ENCODE measurements around the gene BACH2. TPM values are rescaled to one million over a fixed set of nuclear protein-coding genes. Genes with fewer than 3 reads are reported as not detected.

The BACH2 gene
- total and polyA plus RNA-seq, 10 of the 15 experiments (the other 5 are each of a cell fraction or from before 2014, with no cell fraction given): 0.03 to 0.28 (median 0.04) TPM; not detected in 3

DNA sequence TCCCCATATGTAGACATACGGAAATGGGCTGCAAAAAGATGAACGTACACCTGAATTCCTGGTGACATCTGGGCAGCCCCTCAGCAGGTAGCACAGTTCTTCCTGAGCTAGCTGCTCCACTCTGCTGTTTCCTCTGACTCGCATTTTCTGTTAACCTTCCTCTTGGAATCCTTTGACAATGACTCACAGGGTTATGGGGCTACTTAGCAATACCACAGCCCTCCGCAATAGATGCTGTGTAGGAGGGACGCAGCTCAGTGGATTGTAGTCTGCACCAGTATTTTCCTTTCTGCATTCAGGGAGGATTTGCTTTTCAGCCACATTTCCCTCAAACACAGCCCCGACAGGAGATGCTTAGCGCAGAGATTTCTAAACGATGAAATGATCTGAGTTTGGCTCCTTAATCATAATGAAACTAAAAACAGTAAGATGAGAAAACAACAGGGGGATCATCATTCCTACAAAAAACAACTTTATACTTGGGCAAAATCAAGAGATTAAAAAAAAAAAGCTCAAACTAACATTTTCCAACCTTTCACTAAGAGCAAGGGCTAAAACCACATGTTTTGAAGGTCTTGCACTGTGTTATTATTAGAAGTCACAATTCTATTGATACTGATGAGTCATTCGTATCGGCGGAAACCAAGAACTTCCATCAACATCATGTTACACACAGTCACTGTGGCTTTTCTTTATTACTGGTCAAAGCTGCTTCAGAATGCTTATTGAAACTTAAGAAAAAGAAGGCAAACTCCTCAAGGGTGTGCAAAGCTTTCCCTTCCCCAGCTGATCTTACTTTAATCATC lies 12.2 kb downstream of the BACH2 start (continued):
- TF ChIP-seq, protein P1, sequence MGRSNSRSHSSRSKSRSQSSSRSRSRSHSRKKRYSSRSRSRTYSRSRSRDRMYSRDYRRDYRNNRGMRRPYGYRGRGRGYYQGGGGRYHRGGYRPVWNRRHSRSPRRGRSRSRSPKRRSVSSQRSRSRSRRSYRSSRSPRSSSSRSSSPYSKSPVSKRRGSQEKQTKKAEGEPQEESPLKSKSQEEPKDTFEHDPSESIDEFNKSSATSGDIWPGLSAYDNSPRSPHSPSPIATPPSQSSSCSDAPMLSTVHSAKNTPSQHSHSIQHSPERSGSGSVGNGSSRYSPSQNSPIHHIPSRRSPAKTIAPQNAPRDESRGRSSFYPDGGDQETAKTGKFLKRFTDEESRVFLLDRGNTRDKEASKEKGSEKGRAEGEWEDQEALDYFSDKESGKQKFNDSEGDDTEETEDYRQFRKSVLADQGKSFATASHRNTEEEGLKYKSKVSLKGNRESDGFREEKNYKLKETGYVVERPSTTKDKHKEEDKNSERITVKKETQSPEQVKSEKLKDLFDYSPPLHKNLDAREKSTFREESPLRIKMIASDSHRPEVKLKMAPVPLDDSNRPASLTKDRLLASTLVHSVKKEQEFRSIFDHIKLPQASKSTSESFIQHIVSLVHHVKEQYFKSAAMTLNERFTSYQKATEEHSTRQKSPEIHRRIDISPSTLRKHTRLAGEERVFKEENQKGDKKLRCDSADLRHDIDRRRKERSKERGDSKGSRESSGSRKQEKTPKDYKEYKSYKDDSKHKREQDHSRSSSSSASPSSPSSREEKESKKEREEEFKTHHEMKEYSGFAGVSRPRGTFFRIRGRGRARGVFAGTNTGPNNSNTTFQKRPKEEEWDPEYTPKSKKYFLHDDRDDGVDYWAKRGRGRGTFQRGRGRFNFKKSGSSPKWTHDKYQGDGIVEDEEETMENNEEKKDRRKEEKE (IDR thresholded peaks at IDR 0.05): no peak
- TF ChIP-seq ZBTB33 (IDR thresholded peaks at IDR 0.05) (no peak), ZNF622 (IDR thresholded peaks at IDR 0.05) (no peak), RAD51 (IDR thresholded peaks at IDR 0.05) (no peak), CUX1 (IDR thresholded peaks at IDR 0.05; ENCODE audit: insufficient replicate concordance, low read depth, low read length) (peak; percentile 94), MYB (IDR thresholded peaks at IDR 0.05; ENCODE audit: borderline replicate concordance, low read depth, low read length) (no peak), GATAD2B (conservative IDR thresholded peaks at IDR 0.05; ENCODE audit: low read depth) (no peak), IKZF2 (IDR thresholded peaks at IDR 0.05) (peak; percentile 73 to 81), GABPA (IDR thresholded peaks at IDR 0.05; ENCODE audit: low read depth) (peak; percentile 67), ZNF592 (IDR thresholded peaks at IDR 0.05) (no peak)
- TF ChIP-seq, protein P2, sequence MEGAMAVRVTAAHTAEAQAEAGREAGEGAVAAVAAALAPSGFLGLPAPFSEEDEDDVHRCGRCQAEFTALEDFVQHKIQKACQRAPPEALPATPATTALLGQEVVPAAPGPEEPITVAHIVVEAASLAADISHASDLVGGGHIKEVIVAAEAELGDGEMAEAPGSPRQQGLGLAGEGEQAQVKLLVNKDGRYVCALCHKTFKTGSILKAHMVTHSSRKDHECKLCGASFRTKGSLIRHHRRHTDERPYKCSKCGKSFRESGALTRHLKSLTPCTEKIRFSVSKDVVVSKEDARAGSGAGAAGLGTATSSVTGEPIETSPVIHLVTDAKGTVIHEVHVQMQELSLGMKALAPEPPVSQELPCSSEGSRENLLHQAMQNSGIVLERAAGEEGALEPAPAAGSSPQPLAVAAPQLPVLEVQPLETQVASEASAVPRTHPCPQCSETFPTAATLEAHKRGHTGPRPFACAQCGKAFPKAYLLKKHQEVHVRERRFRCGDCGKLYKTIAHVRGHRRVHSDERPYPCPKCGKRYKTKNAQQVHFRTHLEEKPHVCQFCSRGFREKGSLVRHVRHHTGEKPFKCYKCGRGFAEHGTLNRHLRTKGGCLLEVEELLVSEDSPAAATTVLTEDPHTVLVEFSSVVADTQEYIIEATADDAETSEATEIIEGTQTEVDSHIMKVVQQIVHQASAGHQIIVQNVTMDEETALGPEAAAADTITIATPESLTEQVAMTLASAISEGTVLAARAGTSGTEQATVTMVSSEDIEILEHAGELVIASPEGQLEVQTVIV (IDR thresholded peaks at IDR 0.05; ENCODE audit: borderline replicate concordance, partially characterized antibody): no peak
